NCI-H1048 (cell line): Measurements from ENCODE around the gene KCNMB3.
"Not testable (repeated sequence)": the region's sequence is repeated elsewhere in the genome, so short reads cannot be mapped to it uniquely, and the experiment has no call there.

Experiments used
- DNase-seq: peaks from one replicate; lab custom pipeline; 2025; lab: John Stamatoyannopoulos, UW

KCNMB3 gene, protein sequence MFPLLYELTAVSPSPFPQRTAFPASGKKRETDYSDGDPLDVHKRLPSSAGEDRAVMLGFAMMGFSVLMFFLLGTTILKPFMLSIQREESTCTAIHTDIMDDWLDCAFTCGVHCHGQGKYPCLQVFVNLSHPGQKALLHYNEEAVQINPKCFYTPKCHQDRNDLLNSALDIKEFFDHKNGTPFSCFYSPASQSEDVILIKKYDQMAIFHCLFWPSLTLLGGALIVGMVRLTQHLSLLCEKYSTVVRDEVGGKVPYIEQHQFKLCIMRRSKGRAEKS

DNA sequence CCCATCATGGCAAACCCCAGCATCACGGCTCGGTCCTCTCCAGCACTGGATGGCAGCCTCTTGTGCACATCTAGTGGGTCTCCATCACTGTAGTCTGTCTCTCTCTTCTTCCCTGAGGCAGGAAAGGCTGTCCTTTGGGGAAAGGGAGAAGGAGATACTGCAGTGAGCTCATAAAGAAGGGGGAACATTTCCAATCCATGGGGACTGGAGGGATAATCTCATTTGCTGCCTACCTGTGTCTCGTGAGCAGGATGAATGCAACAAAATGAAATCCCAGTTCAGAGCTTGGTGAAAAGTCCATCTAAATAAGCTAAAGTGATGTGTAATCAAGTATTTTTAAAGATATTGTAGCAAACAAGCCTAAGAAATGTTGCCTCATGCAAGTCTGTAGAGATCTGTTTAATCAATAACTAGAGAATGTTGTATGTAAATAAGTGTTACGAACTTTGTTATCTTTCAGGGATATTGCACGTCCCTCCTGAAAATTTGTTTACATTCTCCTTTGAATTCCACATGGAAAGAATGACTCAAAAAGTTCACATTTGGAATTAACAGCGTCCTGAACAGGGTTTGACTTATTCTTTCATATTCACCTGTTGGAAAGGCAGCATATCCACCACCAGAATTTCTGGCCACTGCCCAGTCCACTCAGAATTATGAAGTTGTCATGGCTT, at the start of gene KCNMB3:
Gene KCNMB3 (minus strand): TSS at position 312 of the 674 bp plus-strand sequence. CDS start 124 bp downstream, at position 188.
- no peak for DNase-seq

DNA sequence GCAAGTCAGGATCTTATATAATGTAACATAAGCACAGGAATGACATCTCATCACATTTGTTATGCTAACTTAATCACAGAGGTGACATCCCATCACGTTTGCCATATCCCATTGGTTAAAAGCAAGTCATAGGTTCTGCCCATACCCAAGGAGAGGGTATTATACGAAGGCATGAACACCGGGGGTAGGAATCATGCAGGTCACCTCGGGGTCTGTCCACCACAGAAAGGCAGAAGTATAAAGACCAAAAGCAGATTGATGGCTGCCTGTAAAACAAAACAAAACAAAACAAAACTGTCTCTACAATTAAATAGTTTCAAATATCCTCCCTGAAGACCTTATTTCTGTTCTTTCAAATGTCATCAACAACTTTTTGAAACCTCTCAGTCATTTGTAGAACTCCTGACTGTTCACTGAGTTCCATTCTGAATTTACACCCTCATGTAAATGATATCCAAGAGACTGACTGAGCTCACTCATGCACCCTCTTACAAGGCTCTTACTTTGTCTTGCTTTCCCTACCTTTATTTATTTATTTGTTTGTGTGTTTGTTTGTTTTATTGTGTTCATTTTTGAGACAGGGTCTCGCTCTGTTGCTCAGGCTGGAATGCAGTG, 49.2 kb upstream of the KCNMB3 start:
- no peak for DNase-seq

DNA sequence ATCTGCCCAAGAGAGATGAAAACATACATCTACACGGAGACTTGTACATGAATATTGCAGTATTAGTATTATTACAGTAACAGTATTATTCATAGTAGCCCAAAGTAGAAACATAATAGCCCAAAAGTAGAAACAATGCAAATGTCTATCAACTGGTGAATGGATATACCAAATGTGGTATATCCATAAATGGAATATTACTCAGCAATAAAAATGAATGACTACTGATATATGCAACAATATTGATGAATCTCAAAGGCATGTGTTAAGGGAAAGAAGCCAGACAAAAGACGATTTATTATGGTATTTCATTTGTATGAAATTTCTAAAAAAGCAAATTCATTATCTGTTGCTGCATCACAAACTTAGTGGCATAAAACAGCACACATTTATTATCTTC, 48.4 kb upstream of the KCNMB3 start:
- no peak for DNase-seq

DNA sequence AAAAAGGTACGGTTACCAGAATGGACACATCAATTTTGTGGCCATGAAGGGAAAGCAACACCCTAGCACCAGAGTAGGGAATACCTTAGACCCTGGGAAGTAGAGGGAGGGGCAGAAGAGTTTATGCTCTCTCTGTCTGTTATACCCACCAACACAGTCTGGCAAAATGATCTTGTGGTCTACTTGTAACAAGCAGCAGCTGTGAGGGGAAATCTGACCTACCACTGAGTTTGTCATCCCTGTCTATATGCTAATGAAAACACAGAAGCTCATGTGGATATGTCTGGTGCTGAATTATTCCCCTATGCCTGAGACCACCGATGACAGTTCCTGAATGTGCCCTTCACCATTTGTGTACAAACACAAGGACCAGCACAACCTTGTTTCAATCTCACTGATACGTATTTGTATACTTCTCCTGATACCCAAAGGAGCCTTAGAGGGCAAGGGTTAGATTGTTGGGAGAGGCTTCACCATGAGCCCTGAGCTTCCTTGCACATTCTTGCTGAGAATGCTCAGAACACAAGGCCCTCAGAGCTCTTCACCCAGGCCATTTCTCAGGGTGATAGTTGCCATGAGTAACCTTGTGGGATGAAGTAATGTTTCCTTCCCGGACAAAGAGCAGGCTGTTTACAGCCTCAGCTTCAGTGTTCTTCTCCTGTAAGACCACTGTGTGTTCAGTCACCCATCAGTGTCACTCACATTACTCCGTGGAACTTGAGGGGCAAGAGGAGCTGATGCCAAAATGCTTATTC, 47.2 kb upstream of the KCNMB3 start:
- no peak for DNase-seq

DNA sequence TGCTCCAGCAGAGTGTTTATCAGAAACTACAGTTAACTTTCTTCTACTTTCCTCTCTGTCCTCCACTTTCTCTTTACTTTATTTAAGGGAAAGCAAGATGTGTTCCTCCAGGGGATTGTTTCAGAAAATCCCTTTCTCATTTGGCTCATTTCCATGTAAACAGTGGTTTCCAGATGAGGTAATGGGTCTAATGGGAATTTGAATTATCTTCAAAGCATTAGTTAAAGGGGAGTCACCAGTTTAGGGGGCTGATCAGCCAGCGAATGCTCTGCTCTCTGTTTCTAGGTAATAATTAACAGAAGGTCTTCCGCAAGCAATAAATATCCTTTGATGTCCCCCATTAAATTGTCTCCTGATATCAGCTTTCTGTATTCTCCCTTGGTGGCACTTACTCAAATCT, 41.5 kb upstream of the KCNMB3 start:
- DNase-seq, result no peak

DNA sequence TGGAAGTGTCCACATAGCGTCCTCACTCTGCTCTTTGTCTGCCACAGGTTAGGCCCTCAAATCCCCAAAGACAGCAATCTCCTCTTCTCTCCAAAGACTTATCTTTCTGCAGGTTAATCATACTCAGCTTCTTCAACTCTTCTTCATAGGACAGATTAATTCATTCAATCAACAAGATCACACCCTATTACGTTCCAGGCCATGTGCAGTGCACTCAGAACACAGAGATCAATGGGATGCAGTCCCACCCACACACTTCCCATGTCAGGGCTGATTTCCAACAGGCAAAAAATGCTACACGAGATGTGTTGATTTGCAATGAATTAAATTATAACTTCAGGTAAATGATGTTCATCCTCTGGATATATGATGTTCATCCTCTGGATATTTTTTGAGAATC, 38.4 kb upstream of the KCNMB3 start:
- DNase-seq, result no peak

DNA sequence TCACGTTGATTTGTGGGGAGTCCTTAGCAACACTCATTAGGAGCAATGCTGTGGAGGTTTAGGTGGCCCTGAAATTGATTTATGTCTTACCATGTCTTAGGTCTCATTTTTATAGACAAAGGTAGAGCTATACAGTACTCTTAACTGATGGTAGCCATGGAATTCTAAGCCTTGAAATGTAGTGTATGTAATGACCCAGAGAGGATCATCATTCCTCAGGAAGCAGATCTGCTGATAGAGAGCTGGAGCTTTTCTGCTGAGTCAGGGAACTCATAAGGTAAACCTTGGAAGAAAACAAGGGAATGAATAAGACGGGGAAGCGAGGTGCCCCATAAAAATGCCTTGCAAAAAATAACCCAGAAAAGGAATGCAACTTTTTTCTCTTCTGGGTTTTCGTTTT, 37.9 kb upstream of the KCNMB3 start:
- DNase-seq, result no peak

DNA sequence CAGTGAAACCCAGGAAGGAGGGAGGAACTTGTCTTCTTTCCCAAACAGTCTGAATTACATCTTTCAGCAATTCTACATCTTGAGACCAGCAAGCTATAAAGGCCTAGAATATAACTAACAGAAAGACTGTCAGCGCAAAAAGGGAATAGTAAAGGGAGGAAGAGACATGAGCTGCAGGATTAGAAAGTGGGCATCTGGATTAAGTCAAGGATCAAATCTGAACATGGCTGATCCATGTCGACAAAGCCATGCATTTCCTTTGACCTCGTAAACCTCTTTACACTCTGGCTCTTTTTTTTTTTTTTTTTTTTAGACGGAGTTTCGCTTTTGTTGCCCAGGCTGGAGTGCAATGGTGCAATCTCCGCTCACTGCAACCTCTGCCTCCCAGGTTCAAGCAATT, 35.4 kb upstream of the KCNMB3 start:
- DNase-seq, result no peak

DNA sequence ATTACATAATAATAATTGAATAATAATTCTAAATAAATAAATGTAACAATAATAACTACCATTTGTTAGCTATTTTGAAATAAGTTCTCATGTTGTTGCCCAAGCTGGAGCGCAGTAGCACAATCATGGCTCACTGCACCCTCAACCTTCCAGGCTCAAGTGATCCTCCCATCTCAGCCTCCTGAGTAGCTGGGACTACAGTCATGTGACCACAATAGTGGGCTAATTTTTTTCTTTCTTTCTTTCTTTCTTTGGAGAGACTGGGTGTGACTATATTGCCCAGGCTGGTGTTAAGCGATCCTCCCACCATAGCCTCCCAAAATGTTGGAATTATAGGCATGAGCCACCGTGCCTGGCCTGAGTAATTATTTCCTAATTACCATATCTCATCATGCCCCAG, 30.9 kb upstream of the KCNMB3 start:
- no peak for DNase-seq

DNA sequence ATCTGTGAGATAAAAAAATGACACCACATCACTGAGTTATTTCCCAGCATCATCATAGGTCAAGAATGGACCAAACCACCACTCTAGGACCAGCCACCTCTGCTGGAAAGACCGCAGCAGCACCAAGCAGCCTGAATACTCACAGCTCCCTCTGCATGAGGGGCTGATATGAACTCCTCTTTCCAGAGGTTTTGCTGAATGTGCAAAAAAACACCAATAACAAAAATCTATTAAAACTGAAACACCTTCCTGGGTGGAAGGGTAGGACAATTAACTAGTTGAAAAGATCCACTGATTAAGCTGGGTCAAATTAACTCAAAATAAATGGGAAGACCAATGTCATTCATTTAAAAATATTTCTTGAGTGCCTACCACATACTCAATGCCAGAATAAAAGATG, 28.9 kb upstream of the KCNMB3 start:
- no peak for DNase-seq

DNA sequence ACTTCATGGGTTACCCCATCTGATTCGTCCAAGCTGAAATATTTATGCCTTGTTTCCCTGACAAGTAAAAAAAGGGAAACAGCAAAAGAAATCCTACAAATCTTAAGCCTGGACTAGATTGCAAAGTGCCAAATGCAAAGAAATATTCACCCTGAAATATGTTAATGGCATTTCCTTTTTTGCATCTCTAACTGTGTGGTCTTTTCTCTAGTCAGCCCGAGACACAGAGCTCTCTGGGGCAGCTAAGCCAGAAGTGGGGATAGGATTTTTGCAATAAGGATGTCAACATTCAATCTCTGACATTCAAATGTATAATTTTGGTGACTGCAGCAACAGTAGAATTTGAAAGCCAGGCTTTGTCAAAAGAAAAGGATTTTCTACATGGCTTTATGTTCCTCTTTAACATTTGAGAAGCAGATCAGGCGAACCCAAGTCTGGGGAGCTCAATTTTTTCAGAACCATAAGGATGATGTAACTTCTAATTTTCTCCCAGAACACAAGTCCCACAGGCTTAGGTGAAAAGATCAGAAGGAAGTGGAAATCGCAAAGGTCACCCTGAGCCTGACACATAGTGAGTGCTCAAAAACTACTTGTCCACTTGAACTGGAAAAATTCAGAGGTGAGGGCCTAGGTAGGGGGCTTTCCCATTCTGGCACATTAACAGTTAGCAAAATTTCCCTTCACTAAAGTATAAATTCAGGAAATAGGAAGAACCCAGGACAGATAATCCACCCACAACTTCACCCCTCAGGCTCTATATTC, 28.2 kb upstream of the KCNMB3 start:
- DNase-seq, result no peak

DNA sequence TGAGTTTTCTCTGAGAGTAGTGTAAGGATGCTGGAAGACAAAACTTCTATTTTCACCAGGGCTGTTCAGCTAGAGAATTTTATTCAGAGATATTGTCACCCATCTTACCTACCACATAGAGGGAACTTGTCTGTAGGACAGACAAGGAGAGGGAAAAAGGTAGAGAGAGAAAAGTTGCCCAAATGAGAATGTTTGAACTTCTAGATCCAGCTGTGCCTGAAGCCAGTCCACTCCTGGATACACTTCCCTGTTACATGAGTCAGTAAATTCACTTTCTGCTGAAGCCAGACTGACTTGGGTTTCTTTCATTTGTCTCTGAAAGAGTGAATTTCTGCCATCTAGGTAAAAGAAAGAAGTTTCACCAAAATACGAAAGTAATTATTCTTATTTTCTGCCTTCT, 27.2 kb upstream of the KCNMB3 start:
- DNase-seq, result no peak

DNA sequence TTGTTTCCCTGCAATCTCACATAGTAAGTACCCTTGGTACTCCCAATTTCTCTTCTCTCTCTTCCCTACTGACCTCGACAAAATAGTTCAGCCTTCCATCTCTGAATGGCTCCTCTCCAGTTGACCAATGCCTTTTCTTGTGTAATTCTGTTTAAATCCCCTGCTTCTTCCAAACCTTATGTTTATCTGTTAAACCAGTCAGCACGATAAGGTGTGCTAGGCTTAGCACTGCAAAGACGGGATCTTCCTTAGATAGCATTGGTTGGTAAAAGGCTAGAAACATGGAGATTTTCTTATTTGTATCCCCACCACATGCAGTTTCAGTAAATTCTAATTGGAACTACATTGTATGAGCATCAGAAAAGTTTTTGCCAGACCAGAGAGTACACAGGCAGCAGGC, 25.8 kb upstream of the KCNMB3 start:
- DNase-seq, result no peak

DNA sequence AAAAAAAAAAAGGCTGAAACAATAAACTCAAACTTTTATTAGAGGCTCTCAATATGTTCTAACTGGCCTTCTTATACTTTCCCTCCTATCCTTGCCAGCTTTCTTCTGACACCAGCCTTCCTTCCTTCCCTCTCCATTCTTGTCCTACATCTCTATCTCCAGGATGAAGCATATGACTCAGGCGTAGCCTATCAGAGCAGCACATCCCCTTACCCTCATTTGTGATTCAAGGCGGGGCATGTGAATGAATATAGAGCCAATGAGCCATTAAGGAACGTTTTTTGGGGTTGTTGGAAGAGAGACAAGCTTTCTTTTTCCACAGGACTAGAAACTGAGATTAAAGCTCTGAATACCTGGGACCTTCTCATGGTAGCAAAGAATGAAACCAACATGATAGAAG, 25.1 kb upstream of the KCNMB3 start:
- DNase-seq, result no peak

DNA sequence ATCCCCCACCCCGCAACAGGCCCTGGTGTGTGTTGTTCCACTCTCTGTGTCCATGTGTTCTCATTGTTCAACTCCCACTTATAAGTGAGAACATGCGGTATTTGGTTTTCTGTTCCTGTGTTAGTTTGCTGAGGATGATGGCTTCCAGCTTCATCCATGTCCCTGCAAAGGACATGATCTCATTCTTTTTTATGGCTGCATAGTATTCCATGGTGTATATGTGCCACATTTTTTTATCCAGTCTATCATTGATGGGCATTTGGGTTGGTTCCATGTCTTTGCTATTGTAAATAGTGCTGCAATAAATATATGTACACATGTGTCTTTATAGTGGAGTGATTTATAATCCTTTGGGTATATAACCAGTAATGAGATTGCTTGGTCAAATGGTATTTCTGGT, 23.5 kb upstream of the KCNMB3 start:
- DNase-seq, result not testable (repeated sequence)

DNA sequence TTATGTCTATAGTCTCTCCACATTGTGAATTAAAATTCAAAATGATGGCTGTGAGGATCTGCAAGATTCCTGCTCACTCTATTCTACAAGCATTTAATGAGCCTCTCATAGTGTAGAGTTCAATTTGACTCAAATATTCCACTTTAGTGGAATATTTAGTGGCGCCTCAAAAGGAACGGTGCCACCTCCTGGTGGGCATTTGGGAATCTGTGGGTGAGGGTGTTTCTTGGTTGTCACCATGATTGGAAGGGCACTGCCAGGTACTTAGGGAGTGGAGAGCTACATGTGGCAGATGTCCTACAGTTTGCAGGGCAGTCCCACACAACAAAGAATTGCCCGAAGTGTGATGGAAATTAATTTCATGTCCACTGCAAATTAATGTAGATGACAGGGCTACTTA, 21.5 kb upstream of the KCNMB3 start:
- DNase-seq, result no peak

DNA sequence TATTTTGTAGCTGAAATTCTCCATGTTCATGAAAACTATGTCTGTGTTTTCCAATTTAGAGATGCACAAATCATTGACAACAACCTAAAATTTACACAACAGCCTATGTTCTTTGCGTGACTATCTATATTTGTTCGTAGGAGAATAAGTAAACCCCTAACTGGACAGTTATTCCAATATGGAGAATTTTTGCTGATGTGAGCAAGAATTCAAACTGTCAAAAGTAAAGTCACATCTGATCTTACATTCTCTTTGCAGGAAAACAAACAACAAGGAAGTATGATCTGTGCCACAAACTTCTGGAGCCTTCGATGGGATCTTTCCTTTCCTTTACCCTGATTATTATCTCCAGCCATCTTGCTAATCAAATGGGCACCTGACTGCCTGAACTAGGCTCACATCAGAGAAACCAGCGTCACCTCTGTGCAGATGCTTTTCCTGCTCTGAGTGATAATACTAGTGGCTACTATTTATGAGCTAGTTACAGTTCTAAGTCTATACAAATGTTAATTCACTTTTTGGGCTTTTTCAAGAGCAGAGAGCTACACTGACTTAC, 18.3 kb upstream of the KCNMB3 start:
- DNase-seq, result no peak

DNA sequence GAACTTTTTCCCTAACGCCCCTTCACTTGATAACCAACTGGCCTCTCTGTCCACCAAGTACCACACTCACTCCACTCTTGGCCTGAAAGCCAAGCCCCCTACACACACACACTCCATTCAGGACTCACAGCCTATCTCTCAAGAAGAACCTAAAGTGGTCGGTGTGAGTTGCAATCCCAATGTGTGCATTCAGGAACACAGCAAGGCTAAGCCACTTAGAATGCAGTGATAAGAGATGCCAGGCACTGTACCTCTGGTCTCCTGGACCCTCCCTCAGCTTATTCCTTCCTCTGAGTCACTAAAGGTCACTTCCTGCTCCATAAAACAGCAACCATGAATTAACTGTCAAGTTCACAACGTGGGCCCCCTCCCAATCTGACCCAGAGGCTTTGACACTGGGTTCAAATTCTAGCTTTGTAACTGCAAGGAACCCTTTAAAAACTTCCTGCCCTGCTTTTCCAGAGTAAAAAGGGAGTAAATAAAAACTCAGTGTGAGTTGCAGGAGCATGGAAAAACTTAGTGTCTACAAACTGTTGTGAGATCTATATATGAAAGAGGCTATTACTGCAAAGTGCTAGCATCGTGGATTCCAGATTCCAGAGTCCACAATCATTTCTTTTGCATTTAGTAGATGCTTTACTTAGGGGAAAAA, 17.6 kb upstream of the KCNMB3 start:
- no peak for DNase-seq

DNA sequence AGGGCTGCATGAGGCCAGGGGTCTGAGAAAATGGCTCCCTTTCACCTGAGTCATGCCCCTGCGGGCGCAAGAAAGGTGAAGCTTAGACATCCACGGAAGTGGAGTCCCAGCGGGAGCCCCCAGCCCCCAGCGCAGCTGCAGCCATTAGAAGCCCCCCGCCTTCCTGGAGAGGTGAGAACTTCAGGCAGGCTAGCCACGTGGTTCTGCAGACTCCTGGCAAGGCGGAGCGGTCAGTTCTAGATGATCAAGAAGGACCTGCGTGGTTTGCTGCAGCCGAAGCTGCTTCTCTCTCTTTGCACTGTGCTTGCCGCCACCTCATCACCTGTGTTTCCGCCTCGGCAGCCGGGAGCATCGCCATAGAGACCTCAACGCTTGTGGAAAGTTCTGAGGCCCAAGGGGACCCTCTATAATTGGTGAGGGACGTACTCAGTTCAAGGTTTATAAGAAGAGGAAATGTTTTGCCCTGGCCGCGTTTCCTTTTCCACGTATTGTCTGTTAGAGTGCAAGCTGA, 15.8 kb upstream of the KCNMB3 start:
- DNase-seq, result no peak

DNA sequence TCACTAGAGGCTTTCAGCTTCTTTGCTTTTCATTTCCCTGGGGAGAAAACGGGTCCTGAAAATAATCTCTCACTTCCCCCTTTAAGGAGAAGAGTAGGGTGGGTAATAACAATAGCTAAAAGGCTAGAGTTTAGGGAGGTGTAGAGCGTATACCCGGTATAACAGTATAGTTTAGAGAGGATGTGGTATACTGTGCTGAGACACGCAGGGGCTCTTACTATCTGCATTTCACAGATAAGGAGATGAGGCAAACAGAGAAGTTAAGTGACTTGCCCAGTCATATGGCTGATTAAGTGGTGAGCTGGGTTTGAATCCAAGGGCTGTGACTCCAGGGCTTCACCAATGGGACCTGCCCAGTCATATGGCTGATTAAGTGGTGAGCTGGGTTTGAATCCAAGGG, 15.0 kb upstream of the KCNMB3 start:
- DNase-seq, result no peak

DNA sequence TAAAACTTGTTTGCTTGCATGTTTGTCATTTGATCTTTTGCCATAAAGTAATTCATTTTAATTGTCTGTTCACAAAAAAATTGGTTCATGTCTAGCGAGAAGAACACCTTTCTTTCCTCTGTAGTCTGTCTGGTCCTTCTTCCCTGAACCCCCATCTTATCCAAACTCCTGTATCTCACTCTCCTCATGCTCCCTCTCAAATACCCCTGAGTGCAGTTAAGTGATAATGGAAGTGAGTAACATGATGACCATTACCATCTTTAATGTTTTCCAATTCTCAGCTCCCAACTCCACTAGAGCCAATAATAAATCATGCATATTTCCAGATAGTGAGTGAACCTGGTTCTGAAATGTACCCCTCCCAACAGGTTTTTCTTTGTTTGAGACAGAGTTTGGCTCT, 14.2 kb upstream of the KCNMB3 start:
- no peak for DNase-seq
